GM18907 (cell line): ENCODE data around the gene DUSP7.
A peak's percentile ranks its signal among the peaks of the same experiment; 100 is the strongest.
"Not testable (repeated sequence)": the region's sequence is repeated elsewhere in the genome, so short reads cannot be mapped to it uniquely, and the experiment has no call there.

ENCODE experiments used
- ATAC-seq: cut with Tn5 transposase; IDR thresholded peaks from one replicate; pipeline ENCODE4 v1.9.1; 2021; ENCODE audit warnings: mild to moderate bottlenecking, moderate library complexity; ENCODE audit not compliant: unreplicated experiment

The DUSP7 gene

DNA sequence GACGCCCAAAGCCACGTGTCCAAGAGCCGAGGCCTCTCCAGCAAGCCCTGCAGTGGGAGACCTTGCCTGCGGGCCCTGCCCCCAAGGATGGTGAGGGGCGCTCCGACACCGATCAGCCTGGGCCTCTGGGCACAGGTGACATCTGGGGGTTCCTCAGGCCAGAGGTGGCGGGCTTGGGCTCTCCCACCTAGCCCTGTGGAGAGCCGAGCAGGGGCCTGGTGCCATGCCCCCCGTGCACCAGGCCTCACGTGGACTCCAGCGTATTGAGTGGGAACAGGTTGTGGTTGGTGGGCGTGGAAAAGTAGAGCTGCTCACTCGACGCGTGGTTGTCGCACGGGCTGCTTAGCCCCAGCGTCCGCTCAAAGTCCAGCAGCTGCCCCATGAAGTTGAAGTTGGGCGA, 5.8 kb downstream of the DUSP7 start:
- no peak for ATAC-seq

DNA sequence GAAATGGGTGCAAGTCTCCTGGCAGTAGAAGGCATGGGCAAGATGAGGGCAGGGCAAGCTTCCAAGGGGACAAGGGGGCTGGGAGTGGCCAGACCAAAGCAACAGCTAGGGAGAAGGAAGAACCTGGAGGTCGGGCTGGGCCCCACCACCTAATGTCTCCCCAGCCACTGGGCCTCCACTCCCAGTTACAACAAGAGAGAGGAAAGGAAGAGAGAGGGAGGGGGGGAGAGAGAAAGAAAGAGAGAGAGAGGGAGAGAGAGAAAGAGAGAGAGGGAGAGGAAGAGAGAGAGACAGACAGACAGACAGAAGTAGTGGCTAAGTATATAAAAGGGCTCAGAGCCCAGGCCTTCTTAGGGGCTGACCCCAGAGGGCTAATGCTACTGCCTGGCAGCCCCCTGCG, 6.9 kb downstream of the DUSP7 start:
- no peak for ATAC-seq

DNA sequence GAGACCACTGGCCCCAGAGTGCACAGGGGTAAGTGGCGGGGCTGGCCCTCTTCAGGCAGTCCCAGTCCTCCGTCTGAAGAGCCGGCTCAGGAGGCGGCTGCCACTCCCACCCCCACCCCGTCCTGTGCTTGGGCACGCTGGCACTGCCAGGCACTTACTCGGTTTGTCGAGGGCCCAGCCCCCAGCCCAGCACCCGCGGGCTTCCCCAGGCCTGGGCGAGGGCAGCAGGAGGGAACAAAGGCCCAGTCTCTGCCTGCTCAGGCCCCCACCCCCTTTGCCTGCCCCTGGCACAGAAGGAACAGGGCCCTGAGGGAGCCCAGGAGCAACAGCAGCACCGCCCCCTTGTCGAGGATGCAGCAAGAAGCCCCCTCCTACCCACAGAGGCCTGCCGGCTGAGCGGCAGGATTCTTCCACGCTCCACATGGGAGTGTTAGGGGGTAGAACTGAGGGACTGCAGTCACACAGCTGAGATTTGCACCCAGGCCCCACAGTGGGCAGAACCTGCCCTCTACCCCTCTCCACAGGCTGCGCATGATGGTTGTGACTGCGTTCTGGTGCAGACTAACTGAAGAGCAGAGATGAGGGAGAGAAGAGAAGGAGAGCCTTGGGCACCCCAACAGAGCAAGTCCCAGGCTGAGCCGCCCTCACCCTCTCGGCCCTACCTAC, 8.9 kb downstream of the DUSP7 start:
- ATAC-seq, result no peak

DNA sequence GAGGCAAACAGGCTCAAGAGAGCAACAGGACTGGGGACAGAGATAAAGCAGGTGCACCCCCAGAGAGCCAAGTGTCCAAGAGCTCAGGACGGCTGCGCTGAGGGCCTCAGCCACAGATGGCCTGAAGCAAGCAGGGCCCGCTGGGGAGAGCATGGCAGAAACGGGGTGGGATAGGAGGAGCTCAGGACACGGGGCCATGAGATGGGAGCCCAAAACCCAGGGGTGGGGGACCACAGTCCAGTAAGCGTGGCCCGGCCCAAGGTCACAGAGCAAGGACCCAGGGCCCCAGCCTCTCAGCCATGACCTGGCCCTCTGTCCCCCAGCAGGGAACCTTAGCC, 9.5 kb downstream of the DUSP7 start:
- no peak for ATAC-seq

DNA sequence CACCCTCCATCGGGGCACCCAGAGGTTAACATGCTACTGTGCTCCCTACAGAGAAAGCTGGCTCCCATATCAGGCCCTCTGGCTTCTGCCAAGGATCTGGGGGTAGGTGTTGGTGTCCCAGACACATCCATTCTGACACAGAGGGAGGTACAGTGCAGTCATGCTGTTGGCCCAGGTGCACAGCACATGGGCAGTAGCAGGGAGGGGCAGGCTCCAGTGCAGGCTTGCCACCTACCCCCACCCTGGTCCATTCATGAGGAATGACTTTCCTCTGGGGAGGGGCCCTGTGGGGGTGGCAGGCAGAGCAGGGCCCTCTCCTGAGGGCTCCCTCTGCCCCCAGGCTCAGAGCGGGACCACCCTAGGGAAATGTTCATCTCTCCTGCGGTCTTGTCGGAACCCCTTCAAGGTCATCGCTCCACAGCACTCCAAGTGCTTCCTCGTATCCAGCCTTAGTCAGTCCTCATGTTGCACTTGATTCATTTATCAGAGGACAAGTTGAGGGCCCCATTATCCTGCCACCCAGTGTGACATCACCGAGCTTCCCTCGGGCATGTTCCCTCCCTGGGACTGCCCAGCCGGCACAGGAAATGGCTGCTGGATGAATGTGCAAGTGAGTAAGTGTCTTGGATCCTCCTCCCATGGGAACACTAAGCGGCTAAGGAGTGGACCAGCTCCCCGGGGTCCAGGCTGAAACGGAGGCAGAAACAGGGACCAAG, 10.0 kb downstream of the DUSP7 start:
- ATAC-seq, result no peak

DNA sequence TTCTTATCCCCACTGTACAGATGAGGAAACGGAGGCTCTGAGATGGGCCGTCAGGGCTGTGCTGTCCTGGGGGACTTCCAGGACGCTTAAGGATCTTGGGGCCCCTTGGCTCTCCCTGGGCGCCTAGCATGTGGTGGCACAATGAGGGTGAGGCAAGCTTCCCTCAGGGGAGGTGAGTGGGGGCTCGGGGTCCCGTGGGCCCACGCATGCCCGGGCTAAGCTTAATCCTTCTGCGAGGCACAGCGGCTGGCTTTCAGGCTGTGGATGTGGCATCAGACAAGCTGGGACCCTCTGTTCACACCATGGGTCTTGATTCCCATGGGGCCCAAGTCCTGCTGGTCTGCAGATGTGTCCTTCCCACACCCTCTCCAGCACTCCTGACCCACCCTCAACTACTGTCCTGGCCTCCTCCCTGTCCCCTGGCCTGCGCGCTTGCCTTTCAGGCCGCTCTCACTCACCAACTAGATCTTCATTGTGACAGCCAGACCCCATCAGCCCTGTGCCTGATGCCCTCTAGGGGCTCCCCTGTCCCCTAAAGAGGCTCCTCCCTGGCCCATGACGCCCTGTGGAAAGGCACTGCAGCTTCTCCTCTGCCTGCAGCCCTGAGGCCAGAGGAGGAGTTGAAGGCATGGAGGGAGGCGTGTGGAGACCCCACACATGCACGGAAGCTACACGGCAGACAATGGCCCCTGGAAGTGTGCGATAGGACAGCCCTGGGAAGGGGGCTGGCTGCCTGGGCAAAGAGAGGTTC, 11.3 kb downstream of the DUSP7 start:
- ATAC-seq, result no peak

DNA sequence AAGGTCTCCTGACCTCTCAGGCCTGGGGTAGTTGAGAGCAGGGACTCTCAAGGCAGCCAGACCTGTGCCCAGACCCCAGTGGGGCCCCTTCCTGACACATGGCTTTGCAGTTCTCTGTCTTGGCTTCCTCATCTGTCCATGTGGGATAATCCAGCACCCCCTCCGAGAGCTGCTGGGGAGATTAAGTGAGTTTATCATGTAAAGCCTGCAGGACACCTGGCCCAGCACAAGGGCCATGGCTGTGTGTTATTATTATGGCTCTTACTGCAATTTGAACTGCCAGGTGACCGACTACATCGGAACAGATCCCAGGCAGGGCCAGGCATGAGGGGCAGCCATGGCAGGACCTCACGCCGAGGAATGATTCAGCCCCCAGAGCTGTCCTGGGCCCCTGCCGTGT, 12.6 kb downstream of the DUSP7 start:
- no peak for ATAC-seq

DNA sequence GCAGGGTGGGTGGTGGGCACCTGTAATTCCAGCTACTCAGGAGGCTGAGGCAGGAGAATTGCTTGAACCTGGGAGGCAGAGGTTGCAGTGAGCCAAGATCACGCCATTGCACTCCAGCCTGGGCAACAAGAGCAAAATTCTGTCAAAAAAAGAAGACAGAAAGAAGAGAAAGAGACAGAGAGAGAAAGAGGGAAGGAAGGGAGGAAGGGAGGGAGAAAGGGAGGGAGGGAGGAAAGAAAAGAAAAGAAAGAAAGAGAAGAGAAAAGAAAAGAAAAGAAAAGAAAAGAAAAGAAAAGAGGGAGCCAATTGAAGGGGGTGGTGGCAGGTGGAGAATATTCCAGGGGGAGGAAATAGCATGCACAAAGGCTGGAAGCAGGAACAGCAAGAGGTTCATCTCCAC, 13.3 kb downstream of the DUSP7 start:
- not testable (repeated sequence) for ATAC-seq

DNA sequence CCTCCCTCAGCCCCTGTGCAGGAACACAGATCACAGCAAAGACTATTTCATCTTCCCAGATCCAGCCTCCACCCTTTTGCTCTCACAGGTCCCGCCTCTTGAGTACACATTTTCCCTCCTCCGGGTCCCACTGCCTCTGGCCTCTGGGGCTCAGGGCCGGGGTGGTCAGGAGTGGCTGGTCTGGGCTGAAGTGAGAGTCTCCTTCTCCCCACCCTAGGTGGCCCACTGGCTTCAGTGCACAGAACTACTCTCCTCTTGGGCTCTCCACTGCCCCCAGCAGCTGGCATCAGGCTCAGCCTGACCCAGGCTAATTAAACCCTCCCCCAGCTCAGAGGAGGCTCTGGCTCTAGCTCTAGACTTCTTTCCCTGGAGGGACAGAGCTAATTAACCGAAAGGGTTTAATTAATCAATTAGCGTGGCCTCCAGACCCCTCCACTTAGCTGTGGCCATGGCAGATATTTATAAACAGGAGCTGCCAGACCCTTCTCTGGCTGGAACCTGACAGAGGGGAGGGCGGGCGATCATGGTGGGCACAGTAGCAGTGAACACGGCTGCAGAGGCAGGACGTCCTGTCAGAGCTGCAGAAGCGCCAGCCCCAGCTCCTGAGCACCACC, 15.1 kb downstream of the DUSP7 start:
- ATAC-seq, result no peak

DNA sequence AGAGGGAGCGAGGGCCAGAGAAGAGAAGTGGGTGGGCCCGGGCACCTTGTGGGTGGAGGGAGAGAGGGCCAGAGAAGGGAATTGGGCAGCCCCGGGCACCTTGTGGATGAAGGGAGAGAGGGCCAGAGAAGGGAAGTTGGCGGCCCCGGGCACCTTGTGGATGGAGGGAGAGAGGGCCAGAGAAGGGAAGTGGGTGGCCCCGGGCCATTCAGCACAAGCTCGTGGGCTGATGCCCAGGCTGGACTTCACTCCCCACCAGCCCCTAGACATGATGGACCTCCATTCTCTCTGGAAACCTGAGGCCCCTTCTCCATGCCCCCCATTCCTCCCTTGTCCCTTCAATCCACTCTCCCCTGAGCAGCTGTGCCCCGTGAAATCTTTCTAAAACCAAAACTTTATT, 15.8 kb downstream of the DUSP7 start:
- no peak for ATAC-seq

DNA sequence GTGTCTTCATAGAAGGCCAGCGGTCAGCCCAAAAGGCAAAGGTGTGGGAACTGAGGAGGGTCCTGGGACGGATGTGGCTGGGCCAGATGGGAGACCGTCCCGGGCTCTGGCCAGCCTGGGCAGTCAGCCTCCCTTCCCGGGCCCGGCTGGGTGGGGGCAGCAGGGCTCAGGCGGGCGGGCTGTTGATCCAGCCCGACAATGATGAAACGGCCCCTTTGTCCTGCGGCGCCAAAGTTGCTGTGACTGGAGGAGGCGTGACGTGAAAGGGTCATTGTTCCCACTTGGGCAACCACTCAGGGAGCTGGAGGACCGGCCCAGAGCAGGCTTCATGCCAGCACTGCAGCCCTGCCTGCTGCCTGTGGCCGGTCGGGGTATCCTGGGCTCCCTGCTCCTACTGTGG, 16.5 kb downstream of the DUSP7 start:
- ATAC-seq, result no peak

DNA sequence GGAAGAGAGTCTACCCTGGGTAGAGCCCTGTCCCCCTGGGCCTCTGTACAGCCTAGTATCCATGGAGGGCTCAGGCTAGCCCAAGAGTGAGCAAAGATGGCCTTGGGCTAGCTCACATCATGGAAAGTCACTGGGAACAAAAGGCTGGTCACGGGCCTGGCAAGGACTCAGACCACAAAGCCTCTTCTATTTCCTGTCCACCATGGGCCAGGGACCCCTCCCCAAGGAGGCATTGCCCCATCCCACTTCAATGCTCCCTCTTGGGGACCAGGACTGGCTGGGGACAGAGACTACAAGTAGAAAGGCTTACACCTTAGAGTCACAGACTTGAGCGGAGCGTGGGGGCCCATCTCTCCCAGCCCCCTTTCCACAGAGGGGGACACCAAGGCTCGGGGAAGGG, 16.9 kb downstream of the DUSP7 start:
- no peak for ATAC-seq

DNA sequence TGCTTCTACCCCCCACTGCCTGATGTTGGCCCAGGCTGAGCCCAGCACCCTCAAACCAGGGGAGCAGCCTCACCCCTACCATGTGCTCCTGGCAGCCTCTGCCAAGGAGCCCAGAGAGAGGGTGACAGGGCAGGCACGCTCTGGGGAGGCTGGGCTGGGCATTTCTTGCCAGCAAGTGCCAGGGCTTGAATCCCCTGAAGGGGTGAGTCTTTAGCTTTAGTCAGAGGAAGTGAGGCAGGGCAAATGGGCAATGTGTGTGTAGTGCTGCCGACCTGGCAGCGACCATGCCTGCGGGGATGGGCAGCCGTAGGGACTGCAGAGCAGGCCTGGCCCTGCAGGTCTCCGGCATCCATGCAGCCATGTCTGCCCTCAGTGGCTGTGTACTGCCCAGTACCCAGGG, 18.1 kb downstream of the DUSP7 start:
- no peak for ATAC-seq

DNA sequence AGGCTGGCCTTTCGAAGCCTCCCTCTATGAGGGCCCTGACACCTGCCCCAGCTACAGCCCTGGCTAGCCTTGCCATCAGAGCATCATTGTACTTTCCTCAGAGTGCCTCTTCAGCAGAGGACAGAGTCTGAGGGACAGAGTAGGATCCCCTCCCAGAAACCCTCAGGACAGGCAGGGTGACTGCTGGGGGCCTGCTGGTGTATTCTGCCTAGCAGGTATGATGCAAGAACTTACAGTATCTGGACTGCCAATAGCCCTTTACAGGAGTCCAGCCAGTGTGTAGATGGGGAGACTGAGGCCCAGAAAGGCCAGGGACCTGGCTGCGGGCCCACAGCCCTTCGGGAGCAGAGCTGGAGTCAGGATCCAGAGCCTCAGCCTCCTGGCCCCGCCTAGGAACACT, 19.1 kb downstream of the DUSP7 start:
- ATAC-seq, result no peak

DNA sequence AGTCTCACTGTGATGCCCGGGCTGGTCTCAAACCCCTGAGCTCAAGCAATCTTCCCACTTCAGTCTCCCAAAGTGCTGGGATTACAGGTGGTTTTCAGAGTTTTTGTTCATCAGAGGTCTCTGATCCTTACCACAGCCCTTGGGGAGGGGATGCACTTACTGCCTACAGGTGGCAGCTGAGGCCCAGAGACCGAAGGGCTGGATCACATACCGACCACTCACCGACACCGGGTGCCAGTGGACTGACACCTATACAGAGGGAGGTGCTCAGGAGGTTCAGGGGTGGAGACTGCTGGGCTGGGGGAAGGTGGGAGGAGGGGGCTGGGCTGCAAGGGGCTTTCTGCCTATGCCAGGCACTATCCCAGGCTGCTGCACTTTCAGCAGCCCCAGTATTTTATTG, 19.5 kb downstream of the DUSP7 start:
- no peak for ATAC-seq

DNA sequence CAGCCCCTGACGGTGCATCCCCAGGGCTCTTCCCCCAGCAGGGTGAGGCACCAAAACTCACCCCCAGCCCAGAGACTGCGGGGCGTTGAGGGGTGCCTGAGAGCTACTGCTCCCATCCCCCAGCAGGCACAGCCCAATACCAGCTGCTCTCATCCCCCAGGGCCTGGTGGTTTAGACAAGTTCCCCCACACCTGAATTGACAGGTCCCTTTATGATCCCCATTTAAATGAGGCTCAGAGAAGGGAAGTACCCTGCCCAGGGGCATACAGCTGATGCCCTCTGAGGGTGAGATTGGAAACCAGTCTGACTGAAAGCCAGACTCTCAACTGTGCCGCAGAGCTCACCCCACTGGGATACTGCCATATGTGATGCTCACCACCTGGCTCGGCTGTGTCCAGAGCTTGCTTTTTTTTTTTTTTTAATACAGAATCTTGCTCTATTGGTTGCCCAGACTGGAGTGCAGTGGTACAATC, 20.1 kb downstream of the DUSP7 start:
- ATAC-seq, result peak; percentile 81

DNA sequence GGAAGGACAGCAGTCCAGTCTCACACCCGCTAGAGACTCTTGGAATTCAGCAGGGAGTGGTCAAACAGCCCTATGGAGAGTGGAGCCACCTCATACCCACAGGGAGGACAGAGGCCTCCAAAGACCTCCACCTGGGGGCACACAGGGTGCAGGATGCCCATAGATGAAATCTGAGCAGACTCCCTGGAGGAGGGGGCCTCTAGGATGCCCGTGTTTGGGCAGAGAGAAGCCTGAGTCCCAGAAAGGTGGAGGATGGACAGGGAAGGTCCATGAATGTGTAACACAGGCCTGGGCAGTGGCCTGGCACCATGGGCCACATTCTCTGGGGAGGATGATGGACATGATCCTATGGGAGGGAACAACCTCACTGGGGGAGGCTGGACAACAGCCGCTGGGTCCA, 21.7 kb downstream of the DUSP7 start:
- no peak for ATAC-seq

DNA sequence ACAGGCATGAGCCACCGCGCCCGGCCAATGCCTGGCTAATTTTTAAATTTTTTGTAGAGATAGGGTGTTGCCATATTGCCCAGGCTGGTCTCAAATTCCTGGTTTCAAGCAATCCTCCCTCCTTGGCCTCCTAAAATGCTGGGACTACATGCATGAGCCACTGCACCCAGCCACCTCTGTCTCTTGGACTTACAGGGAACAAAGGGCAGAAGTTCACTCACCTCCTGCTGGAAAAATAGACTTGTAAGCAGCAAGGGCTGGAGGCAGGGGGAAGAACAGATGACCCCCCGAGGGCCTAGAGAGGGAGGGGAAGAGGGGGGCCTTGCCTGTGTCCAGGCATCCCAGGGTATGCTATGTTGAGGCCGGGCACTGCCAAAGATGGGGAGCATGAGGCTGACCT, 22.2 kb downstream of the DUSP7 start:
- ATAC-seq, result no peak

DNA sequence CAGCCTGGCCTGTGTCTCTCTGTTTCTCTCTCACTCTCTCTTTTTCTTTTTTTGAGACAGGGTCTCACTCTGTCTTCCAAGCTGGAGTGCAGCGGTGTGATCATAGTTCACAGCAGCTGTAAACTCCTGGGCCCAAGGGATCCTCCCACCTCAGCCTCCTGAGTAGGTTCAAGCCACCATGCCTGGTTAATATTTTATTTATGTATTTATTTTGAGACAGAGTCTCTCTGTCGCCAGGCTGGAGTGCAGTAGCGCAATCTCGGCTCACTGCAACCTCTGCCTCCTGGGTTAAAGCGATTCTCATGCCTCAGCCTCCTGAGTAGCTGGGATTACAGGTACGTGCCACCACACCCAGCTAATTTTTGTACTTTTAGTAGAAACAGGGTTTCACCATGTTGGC, 22.6 kb downstream of the DUSP7 start:
- ATAC-seq, result not testable (repeated sequence)

DNA sequence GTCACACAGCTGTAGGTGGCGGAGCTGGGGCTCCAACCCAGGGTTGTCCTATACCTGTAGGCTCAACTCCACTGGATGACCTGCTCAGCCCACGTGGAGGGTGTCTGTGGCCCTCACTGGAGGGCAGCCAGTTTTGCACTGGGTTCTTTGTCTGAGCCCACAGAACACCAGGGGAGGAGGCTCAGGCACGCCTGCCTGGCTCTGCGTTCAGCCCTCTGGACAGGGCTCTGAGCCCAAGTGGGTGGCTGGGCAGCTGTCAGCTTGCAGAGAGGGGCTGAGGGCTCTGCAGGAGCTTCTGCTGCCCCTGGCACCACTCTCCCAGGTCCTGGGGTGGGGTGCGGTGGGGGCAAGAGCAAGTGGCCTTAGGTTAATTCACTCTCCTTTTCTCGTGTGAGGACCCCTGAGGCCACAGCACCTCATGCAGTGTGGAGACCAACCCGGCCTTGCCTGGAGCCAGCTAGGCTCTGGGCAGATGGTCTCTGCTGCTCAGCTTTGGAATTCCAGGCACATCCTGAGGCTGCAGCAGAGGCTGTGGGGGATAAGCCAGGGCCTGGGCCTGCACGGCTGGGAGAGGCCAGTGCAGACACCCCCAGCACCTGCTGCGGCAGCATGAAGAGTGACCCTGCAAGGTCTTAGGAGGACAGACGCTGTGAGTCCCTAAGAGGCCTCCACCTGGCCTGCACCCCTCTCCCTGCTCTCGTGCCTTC, 23.5 kb downstream of the DUSP7 start:
- no peak for ATAC-seq

DNA sequence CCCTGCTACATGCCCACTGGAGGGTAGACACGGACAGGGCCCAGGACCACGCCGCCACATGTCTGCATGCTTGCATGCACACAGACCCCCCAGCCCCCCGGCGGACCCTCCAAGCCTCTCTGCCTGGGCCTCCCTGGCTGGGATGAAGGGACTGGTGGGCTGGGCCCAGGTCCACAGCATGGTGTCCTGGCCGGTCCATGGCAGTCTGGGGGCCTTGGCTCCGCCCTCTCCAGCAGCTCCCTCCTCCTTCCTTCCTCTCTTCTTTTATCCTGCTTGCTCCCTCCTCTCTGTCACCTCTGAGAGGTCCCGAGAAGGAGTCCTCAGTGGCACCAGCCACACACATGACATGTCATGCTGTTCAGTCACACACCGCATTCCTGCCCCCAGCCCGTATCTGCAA, 24.5 kb downstream of the DUSP7 start:
- ATAC-seq, result no peak
